Measurements from ENCODE around the gene TMEM94.

Gene TMEM94

GRCh38 chr17:75507733-75508719, 51.6 kb downstream of the TMEM94 start:
- H3K9me3 ChIP-seq (replicated peaks; ENCODE audit: insufficient read depth, low read length) = no peaks in the 10 kb centered on the region
- no peaks in the 10 kb centered on the region for H3K27me3 ChIP-seq (replicated peaks; ENCODE audit: insufficient read depth, low read length)
- H3K9ac ChIP-seq (ENCODE audit: low read length) = no peak overlapping the region
- TF ChIP-seq EZH2phosphoT487 (IDR thresholded peaks at IDR 0.05; ENCODE audit: low read length) (no peak), CTCF (IDR thresholded peaks at IDR 0.05; ENCODE audit: low read length) (no peak), EZH2 (optimal IDR thresholded peaks at IDR 0.05; ENCODE audit: low read depth, low read length) (no peak)
- no peaks in the 10 kb centered on the region for H3K9me2 ChIP-seq (replicated peaks; ENCODE audit: insufficient read depth, low read length)
- H2AFZ ChIP-seq (ENCODE audit: low read length) = no peak overlapping the region
- no peaks in the 10 kb centered on the region for H3K79me2 ChIP-seq (ENCODE audit: low read length)
- no peaks in the 10 kb centered on the region for H3K4me1 ChIP-seq (ENCODE audit: low read length)
- no peak overlapping the region for H3K4me3 ChIP-seq (ENCODE audit: low read length)
- no peaks in the 10 kb centered on the region for H3F3A ChIP-seq (ENCODE audit: insufficient read depth, low read length)
- H3K4me2 ChIP-seq (ENCODE audit: low read depth, low read length) = no peak overlapping the region
- no peak for DNase-seq
- no peak overlapping the region for H3K27ac ChIP-seq (ENCODE audit: low read length)
- no peaks in the 10 kb centered on the region for H3K36me3 ChIP-seq (replicated peaks; ENCODE audit: insufficient read depth, low read length)
- H4K20me1 ChIP-seq (ENCODE audit: insufficient read depth, low read length) = no peaks in the 10 kb centered on the region

DNA sequence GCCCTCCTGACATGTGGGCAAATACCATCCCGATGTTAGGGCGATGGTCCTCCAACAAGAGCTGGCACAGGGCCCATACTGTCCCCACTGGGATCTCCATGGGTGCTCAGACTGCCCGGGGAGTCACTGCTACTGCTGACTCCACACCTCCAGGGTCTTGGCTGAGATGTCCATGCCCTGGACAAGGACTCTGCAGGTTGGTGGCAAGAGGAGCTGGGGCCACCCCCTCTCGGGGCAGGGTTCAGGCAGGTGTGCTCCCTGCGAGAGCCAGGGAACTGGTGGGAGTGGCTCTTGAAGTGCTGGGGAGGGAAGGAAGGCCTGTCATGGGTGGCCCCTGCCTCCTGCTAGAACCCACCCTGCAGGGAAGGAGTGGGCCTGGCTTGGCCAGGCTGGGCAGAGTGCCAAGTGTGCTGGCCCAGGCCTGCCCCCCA, 52.5 kb downstream of the TMEM94 start:
- no peak for DNase-seq
- H3K4me1 ChIP-seq (ENCODE audit: low read length) = no peaks in the 10 kb centered on the region
- no peaks in the 10 kb centered on the region for H3K27me3 ChIP-seq (replicated peaks; ENCODE audit: insufficient read depth, low read length)
- no peak for TF ChIP-seq CTCF (IDR thresholded peaks at IDR 0.05; ENCODE audit: low read length)
- no peak for TF ChIP-seq EZH2 (optimal IDR thresholded peaks at IDR 0.05; ENCODE audit: low read depth, low read length)
- no peak for TF ChIP-seq EZH2phosphoT487 (IDR thresholded peaks at IDR 0.05; ENCODE audit: low read length)
- H3K4me2 ChIP-seq (ENCODE audit: low read depth, low read length) = no peak overlapping the region
- no peaks in the 10 kb centered on the region for H3K9me3 ChIP-seq (replicated peaks; ENCODE audit: insufficient read depth, low read length)
- H4K20me1 ChIP-seq (ENCODE audit: insufficient read depth, low read length) = no peaks in the 10 kb centered on the region
- H3K27ac ChIP-seq (ENCODE audit: low read length) = no peak overlapping the region
- no peaks in the 10 kb centered on the region for H3K79me2 ChIP-seq (ENCODE audit: low read length)
- no peaks in the 10 kb centered on the region for H3F3A ChIP-seq (ENCODE audit: insufficient read depth, low read length)
- H3K36me3 ChIP-seq (replicated peaks; ENCODE audit: insufficient read depth, low read length) = no peaks in the 10 kb centered on the region
- no peak overlapping the region for H3K9ac ChIP-seq (ENCODE audit: low read length)
- H3K4me3 ChIP-seq (ENCODE audit: low read length) = no peak overlapping the region
- H2AFZ ChIP-seq (ENCODE audit: low read length) = no peak overlapping the region
- H3K9me2 ChIP-seq (replicated peaks; ENCODE audit: insufficient read depth, low read length) = no peaks in the 10 kb centered on the region

DNA sequence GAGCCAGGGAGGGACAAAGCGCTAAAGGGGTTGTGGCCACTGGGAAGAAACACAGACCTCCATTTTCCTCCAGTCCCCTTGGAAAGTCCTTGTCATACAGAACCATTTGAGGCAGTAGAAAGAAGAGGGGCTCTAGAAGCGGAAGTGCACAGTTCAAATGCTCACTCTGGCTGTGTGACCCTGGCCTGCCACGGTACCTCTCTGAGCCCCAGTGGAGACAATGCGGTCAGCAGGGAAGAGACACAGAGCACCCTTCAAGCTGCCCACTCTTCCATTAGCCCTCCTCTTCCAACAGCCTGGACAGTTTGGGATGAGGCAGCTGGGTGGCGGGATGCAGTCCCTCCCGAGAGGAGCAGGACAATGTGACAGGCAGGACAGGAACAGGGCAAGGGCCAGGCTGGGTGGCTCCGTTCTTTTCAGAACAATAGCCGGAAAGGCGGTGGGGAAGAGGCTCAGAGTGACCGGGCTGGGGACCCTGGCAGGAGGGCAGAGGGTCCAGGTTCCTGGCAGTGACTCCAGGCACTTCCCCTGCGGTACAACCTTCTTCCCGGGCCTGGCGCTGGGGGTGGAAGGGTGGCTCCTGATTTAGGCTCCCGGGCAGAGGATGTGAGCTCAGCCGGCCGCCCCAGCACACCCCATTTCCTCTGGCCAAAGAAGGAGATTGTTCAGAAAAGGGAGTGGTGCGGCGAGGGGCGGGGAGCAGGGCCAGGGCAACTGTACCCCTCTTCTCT, 53.3 kb downstream of the TMEM94 start:
- Histone ChIP-seq H3K36me3 (replicated peaks; ENCODE audit: insufficient read depth, low read length) (no peaks in the 10 kb centered on the region), H2AFZ (ENCODE audit: low read length) (no peak overlapping the region), H4K20me1 (ENCODE audit: insufficient read depth, low read length) (no peaks in the 10 kb centered on the region), H3K27me3 (replicated peaks; ENCODE audit: insufficient read depth, low read length) (no peaks in the 10 kb centered on the region), H3K9me3 (replicated peaks; ENCODE audit: insufficient read depth, low read length) (no peaks in the 10 kb centered on the region), H3K9me2 (replicated peaks; ENCODE audit: insufficient read depth, low read length) (no peaks in the 10 kb centered on the region), H3K27ac (ENCODE audit: low read length) (no peak overlapping the region), H3K4me3 (ENCODE audit: low read length) (no peak overlapping the region), H3K4me1 (ENCODE audit: low read length) (no peaks in the 10 kb centered on the region), H3F3A (ENCODE audit: insufficient read depth, low read length) (peaks cover 1% of the 10 kb centered on the region; the same call in 1 of the 2 replicates), H3K9ac (ENCODE audit: low read length) (no peak overlapping the region), H3K79me2 (ENCODE audit: low read length) (no peaks in the 10 kb centered on the region), H3K4me2 (ENCODE audit: low read depth, low read length) (no peak overlapping the region)
- DNase-seq = no peak
- TF ChIP-seq EZH2phosphoT487 (IDR thresholded peaks at IDR 0.05; ENCODE audit: low read length) (no peak), EZH2 (optimal IDR thresholded peaks at IDR 0.05; ENCODE audit: low read depth, low read length) (no peak), CTCF (IDR thresholded peaks at IDR 0.05; ENCODE audit: low read length) (no peak)

All from MM.1S (cell line).